ENCODE data around the gene BMP10.

The BMP10 gene

GRCh38 chr2:68871159-68871764 is at the start of gene BMP10:
BMP10 (minus strand) TSS chr2:68871397; CDS start chr2:68871358, 39 bp downstream.
- no peak for TF ChIP-seq CTCF (IDR thresholded peaks at IDR 0.05; ENCODE audit: low read depth, low read length)
- DNase-seq (ENCODE audit: low read depth in 2 of 2), result no peak
- no peak within 1 kb of the TSS for H3K4me3 ChIP-seq (replicated peaks in 1 of 2; ENCODE audit: low read depth in 2 of 2, low read length in 2 of 2)

GRCh38 chr2:68920481-68921170 is 49.4 kb upstream of the BMP10 start:
- DNase-seq (ENCODE audit: low read depth in 2 of 2), result no peak
- TF ChIP-seq CTCF (IDR thresholded peaks at IDR 0.05; ENCODE audit: low read depth, low read length), result no peak
- no peak overlapping the region for H3K4me3 ChIP-seq (replicated peaks in 1 of 2; ENCODE audit: low read depth in 2 of 2, low read length in 2 of 2)

GRCh38 chr2:68918497-68918896 is 47.3 kb upstream of the BMP10 start:
- no peak for TF ChIP-seq CTCF (IDR thresholded peaks at IDR 0.05; ENCODE audit: low read depth, low read length)
- no peak overlapping the region for H3K4me3 ChIP-seq (replicated peaks in 1 of 2; ENCODE audit: low read depth in 2 of 2, low read length in 2 of 2)
- DNase-seq (ENCODE audit: low read depth in 2 of 2), result peak; percentile 40 to 84

GRCh38 chr2:68917034-68917718 is 46.0 kb upstream of the BMP10 start:
- peak in 1 of 2 donors; percentile 37 for DNase-seq (ENCODE audit: low read depth in 2 of 2)

GRCh38 chr2:68916226-68916625 is 45.0 kb upstream of the BMP10 start:
- DNase-seq (ENCODE audit: low read depth in 2 of 2), result no peak
- no peak for TF ChIP-seq CTCF (IDR thresholded peaks at IDR 0.05; ENCODE audit: low read depth, low read length)
- H3K4me3 ChIP-seq (replicated peaks in 1 of 2; ENCODE audit: low read depth in 2 of 2, low read length in 2 of 2), result no peak overlapping the region

More at GRCh38 chr2:68917034-68917718, 46.0 kb upstream of the BMP10 start:
- H3K4me3 ChIP-seq (replicated peaks in 1 of 2; ENCODE audit: low read depth in 2 of 2, low read length in 2 of 2), result no peak overlapping the region
- TF ChIP-seq CTCF (IDR thresholded peaks at IDR 0.05; ENCODE audit: low read depth, low read length), result no peak

GRCh38 chr2:68915393-68915792 is 44.2 kb upstream of the BMP10 start:
- TF ChIP-seq CTCF (IDR thresholded peaks at IDR 0.05; ENCODE audit: low read depth, low read length), result no peak
- H3K4me3 ChIP-seq (replicated peaks in 1 of 2; ENCODE audit: low read depth in 2 of 2, low read length in 2 of 2), result no peak overlapping the region
- no peak for DNase-seq (ENCODE audit: low read depth in 2 of 2)
